K562 (cell line): Measurements from ENCODE around the gene FOXL2NB. TPM values are rescaled to one million over a fixed set of nuclear protein-coding genes. Genes with fewer than 3 reads are reported as not detected.

ENCODE experiments used
- HDAC3 ChIP-seq: fragments of 450-650 bp; IDR thresholded peaks from 2 replicates; pipeline ENCODE4 v1.6.1; 2018; ENCODE audit warnings: borderline replicate concordance, mild to moderate bottlenecking, moderate library complexity; ENCODE audit not compliant: partially characterized antibody
- KAT2B ChIP-seq: IDR thresholded peaks from one replicate; pipeline ENCODE4 v1.6.1; 2012; ENCODE audit warnings: low read depth, mild to moderate bottlenecking, control low read depth, inconsistent platforms, low read length, moderate library complexity
- LEF1 ChIP-seq: fragments of 450-650 bp; IDR thresholded peaks from 2 replicates; pipeline ENCODE4 v1.6.1; 2016; ENCODE audit warnings: mild to moderate bottlenecking
- MECOM ChIP-seq: fragments of 250-450 bp; sonication (Bioruptor Pico); IDR thresholded peaks from 2 replicates; pipeline ENCODE4 v1.8.0; 2022; ENCODE audit warnings: inconsistent platforms
- NBN ChIP-seq: fragments of 450-650 bp; IDR thresholded peaks from 2 replicates; pipeline ENCODE4 v1.6.1; 2016; ENCODE audit warnings: low read depth, mild to moderate bottlenecking
- ZBED1 ChIP-seq: IDR thresholded peaks from 2 replicates; pipeline ENCODE4 v1.6.1; 2014
- ZNF780A ChIP-seq: fragments of 250-450 bp; sonication (Bioruptor Pico); IDR thresholded peaks from 2 replicates; pipeline ENCODE4 v1.5.0; 2021; ENCODE audit warnings: mild to moderate bottlenecking
- polyA plus RNA-seq, 8 experiments: library from polyadenylated mRNA; depleted of rRNA in 4 of 8; stranded (reverse) in 5 of 8; unstranded in 3 of 8; fragments of >200 nt; fragmentation: Nextera tagmentation in 2 of 8; fragmentation: Illumina TruSeq in 1 of 8; extraction: Ambion mirVana in 2 of 8; extraction: Trizol in 1 of 8; gene quantifications; 2 replicates each; pipeline versions ENCODE4 v1.2.1 to v1.2.3, GENCODE V29; 2011 to 2014; ENCODE audit warnings: inconsistent platforms in 1 of 8, missing spikeins in 1 of 8
- total RNA-seq, 7 experiments: library from RNA; depleted of rRNA in 6 of 7; stranded (reverse); fragments of >200 nt in 6 of 7; fragmentation: Illumina TruSeq in 2 of 7; extraction: Trizol in 2 of 7; gene quantifications; 2 replicates each; pipeline versions ENCODE4 v1.2.1 to v1.2.3, GENCODE V29; 2011 to 2021; ENCODE audit warnings: low replicate concordance in 1 of 7
- TF ChIP-seq, protein P1 (sequence below): fragments of 450-650 bp; conservative IDR thresholded peaks from 2 replicates; pipeline ENCODE4 v1.6.1; 2016; ENCODE audit warnings: missing genetic modification characterization, low read depth, mild to moderate bottlenecking, missing compliant biosample characterization, moderate library complexity
- TF ChIP-seq, protein P2 (sequence below): IDR thresholded peaks from 2 replicates; pipeline ENCODE4 v1.6.1; 2016; ENCODE audit warnings: missing genetic modification characterization, missing compliant biosample characterization
- TF ChIP-seq, protein P3 (sequence below): fragments of 450-650 bp; IDR thresholded peaks from 2 replicates; pipeline ENCODE4 v1.6.1; 2014; ENCODE audit warnings: low read depth, mild to moderate bottlenecking, moderate library complexity, borderline replicate concordance
- TF ChIP-seq, protein P4 (sequence below): fragments of 250-450 bp; sonication (Bioruptor Pico); IDR thresholded peaks from 2 replicates; pipeline ENCODE4 v1.5.0; 2022; ENCODE audit warnings: mild to moderate bottlenecking
- TF ChIP-seq, protein P5 (sequence below), 2 experiments: fragments of 150-350 bp in 1 of 2; IDR thresholded peaks; 2 replicates each; pipeline ENCODE4 v1.6.1; 2012 to 2016; ENCODE audit warnings: low read depth in 2 of 2, low read length in 2 of 2, mild to moderate bottlenecking in 1 of 2, moderate library complexity in 1 of 2
- TF ChIP-seq, protein P6 (sequence below), 3 experiments: IDR thresholded peaks in 2 of 3; conservative IDR thresholded peaks in 1 of 3; 2 replicates each; pipeline ENCODE4 v1.5.1; 2011 to 2012; ENCODE audit warnings: low read length in 3 of 3, mild to moderate bottlenecking in 3 of 3, control low read depth in 2 of 3, improper control_type of control experiment in 1 of 3, inconsistent platforms in 1 of 3, low read depth in 1 of 3, mixed read lengths in 1 of 3, moderate library complexity in 1 of 3; ENCODE audit not compliant: insufficient read depth in 2 of 3

FOXL2NB gene
- total and polyA plus RNA-seq, 9 of the 15 experiments (the other 6 are each of a cell fraction or from before 2014, with no cell fraction given) = 0.71 to 17.4 (median 9.0) TPM

DNA sequence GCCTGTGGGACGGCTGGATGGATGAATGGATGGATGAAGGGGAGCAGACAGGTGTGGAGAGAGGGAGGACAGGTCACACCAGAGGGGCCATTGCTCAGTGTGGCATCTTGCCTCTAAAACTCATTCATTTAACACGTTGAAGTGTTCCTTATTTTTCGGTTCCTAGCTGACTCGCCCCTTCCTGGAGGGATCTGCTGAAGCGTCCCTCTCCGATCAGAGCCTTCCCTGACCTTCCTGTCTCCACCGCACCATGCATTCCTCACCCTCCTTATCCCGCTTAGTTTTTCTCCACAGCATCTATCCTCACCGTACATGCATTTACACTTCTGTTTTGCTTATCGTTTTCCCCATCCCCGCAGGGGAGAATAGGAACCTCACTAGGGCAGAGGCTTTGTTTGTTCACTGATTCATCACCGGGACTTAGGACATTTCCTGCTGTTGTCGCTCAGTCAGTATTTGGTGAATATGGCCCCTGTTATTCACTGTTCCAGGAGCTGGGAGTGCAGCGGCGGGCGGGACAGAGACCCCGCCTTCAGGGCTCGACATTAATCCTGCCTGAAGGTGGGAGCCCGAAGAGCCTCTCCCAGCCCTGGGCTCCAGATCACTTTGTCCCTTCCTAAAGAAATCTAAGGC is 32.0 kb upstream of the FOXL2NB start (continued):
- TF ChIP-seq NBN = peak; percentile 49; the same call in 1 of the 2 replicates
- TF ChIP-seq, protein P1, sequence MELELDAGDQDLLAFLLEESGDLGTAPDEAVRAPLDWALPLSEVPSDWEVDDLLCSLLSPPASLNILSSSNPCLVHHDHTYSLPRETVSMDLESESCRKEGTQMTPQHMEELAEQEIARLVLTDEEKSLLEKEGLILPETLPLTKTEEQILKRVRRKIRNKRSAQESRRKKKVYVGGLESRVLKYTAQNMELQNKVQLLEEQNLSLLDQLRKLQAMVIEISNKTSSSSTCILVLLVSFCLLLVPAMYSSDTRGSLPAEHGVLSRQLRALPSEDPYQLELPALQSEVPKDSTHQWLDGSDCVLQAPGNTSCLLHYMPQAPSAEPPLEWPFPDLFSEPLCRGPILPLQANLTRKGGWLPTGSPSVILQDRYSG (tag) = no peak
- TF ChIP-seq, protein P2, sequence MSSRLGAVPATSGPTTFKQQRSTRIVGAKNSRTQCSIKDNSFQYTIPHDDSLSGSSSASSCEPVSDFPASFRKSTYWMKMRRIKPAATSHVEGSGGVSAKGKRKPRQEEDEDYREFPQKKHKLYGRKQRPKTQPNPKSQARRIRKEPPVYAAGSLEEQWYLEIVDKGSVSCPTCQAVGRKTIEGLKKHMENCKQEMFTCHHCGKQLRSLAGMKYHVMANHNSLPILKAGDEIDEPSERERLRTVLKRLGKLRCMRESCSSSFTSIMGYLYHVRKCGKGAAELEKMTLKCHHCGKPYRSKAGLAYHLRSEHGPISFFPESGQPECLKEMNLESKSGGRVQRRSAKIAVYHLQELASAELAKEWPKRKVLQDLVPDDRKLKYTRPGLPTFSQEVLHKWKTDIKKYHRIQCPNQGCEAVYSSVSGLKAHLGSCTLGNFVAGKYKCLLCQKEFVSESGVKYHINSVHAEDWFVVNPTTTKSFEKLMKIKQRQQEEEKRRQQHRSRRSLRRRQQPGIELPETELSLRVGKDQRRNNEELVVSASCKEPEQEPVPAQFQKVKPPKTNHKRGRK (tag) = no peak
- peak; percentile 70; the same call in 1 of the 2 replicates for TF ChIP-seq LEF1
- TF ChIP-seq, protein P3, sequence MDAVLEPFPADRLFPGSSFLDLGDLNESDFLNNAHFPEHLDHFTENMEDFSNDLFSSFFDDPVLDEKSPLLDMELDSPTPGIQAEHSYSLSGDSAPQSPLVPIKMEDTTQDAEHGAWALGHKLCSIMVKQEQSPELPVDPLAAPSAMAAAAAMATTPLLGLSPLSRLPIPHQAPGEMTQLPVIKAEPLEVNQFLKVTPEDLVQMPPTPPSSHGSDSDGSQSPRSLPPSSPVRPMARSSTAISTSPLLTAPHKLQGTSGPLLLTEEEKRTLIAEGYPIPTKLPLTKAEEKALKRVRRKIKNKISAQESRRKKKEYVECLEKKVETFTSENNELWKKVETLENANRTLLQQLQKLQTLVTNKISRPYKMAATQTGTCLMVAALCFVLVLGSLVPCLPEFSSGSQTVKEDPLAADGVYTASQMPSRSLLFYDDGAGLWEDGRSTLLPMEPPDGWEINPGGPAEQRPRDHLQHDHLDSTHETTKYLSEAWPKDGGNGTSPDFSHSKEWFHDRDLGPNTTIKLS = no peak
- TF ChIP-seq ZBED1 = no peak
- TF ChIP-seq, protein P4, sequence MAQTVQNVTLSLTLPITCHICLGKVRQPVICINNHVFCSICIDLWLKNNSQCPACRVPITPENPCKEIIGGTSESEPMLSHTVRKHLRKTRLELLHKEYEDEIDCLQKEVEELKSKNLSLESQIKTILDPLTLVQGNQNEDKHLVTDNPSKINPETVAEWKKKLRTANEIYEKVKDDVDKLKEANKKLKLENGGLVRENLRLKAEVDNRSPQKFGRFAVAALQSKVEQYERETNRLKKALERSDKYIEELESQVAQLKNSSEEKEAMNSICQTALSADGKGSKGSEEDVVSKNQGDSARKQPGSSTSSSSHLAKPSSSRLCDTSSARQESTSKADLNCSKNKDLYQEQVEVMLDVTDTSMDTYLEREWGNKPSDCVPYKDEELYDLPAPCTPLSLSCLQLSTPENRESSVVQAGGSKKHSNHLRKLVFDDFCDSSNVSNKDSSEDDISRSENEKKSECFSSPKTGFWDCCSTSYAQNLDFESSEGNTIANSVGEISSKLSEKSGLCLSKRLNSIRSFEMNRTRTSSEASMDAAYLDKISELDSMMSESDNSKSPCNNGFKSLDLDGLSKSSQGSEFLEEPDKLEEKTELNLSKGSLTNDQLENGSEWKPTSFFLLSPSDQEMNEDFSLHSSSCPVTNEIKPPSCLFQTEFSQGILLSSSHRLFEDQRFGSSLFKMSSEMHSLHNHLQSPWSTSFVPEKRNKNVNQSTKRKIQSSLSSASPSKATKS (CRISPR knock-in tag) = no peak
- no peak for TF ChIP-seq HDAC3
- TF ChIP-seq, protein P5, sequence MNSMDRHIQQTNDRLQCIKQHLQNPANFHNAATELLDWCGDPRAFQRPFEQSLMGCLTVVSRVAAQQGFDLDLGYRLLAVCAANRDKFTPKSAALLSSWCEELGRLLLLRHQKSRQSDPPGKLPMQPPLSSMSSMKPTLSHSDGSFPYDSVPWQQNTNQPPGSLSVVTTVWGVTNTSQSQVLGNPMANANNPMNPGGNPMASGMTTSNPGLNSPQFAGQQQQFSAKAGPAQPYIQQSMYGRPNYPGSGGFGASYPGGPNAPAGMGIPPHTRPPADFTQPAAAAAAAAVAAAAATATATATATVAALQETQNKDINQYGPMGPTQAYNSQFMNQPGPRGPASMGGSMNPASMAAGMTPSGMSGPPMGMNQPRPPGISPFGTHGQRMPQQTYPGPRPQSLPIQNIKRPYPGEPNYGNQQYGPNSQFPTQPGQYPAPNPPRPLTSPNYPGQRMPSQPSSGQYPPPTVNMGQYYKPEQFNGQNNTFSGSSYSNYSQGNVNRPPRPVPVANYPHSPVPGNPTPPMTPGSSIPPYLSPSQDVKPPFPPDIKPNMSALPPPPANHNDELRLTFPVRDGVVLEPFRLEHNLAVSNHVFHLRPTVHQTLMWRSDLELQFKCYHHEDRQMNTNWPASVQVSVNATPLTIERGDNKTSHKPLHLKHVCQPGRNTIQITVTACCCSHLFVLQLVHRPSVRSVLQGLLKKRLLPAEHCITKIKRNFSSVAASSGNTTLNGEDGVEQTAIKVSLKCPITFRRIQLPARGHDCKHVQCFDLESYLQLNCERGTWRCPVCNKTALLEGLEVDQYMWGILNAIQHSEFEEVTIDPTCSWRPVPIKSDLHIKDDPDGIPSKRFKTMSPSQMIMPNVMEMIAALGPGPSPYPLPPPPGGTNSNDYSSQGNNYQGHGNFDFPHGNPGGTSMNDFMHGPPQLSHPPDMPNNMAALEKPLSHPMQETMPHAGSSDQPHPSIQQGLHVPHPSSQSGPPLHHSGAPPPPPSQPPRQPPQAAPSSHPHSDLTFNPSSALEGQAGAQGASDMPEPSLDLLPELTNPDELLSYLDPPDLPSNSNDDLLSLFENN (IDR thresholded peaks at IDR 0.05; ENCODE audit: low read depth in 2 of 2, low read length in 2 of 2) = no peak
- no peak for TF ChIP-seq ZNF780A (CRISPR knock-in tag)
- TF ChIP-seq, protein P6, sequence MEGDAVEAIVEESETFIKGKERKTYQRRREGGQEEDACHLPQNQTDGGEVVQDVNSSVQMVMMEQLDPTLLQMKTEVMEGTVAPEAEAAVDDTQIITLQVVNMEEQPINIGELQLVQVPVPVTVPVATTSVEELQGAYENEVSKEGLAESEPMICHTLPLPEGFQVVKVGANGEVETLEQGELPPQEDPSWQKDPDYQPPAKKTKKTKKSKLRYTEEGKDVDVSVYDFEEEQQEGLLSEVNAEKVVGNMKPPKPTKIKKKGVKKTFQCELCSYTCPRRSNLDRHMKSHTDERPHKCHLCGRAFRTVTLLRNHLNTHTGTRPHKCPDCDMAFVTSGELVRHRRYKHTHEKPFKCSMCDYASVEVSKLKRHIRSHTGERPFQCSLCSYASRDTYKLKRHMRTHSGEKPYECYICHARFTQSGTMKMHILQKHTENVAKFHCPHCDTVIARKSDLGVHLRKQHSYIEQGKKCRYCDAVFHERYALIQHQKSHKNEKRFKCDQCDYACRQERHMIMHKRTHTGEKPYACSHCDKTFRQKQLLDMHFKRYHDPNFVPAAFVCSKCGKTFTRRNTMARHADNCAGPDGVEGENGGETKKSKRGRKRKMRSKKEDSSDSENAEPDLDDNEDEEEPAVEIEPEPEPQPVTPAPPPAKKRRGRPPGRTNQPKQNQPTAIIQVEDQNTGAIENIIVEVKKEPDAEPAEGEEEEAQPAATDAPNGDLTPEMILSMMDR (IDR thresholded peaks at IDR 0.05 in 2 of 3, conservative IDR thresholded peaks at IDR 0.05 in 1 of 3; ENCODE audit: insufficient read depth in 2 of 3, low read depth in 1 of 3, low read length in 3 of 3) = no peak
- no peak for TF ChIP-seq KAT2B
- TF ChIP-seq MECOM = 0 out of 2 replicates have a peak, but pooled peaks have one; percentile 38
